HG02981 (cell line): ENCODE data around the gene PRLR.
"Not testable (repeated sequence)": the region's sequence is repeated elsewhere in the genome, so short reads cannot be mapped to it uniquely, and the experiment has no call there.

Experiments used
- ATAC-seq: cut with Tn5 transposase; IDR thresholded peaks from one replicate; pipeline ENCODE4 v1.9.1; 2021; ENCODE audit warnings: mild to moderate bottlenecking, moderate library complexity; ENCODE audit not compliant: unreplicated experiment

Gene PRLR

DNA sequence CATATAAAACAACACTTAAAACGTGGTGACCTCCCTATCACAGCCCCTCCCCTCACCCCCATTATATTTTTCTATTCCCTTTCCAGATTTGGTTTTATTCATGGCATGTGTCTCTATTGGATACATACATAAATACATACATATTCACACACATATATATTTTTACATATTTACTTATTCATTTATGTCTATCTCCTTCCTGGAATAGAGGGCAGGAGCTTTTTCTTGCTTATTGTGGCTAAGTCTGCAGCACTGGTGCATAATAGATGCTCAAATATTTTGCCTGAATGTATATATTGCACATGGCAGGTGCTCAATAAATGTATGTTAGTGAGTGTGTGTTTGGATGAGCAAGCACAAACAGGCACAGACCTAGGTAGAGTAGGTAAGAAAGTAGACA, 185.0 kb downstream of the PRLR start:
- no peak for ATAC-seq

GRCh38 chr5:35044649-35045048, 185.6 kb downstream of the PRLR start:
- ATAC-seq = no peak

DNA sequence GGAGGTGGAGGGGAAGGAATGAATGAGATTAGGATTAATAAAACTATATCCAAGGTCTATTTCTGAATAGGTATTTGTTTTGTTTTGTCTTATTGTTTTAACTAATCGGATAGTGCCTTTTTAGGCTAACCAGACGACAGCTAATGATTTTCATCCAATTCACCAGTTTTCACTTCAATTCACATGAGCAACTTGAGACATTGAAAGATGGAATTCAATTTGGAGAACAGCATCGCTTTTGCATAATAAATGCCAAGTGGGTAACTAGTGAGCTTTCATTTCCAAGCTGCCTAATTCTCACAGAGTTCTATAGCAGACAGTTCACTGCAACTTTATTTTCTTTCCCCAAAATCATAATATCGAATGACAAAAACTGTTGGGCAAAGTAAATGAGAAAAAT, 187.5 kb downstream of the PRLR start:
- ATAC-seq = no peak

DNA sequence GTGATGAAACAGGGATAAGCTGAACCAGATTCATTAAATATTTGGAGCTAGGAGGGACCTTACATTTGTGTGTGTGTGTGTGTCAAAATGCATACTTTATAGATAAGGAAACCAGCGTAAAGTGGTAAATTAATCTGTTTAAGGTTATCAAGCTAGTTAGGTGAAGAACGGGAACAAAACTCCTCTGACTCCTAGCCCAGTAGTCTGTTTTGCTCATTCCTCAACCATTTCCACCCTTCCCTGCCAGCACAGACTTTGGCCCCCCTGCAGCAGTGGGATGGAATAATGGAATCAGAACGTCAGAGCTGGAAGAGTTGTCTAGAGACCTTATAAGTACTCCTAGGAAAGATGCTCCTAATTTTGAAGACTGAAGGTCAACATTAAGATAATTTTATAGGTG, 189.0 kb downstream of the PRLR start:
- no peak for ATAC-seq

- ATAC-seq = no peak
Observed at GRCh38 chr5:35038891-35039290, 191.4 kb downstream of the PRLR start.

- ATAC-seq = no peak
Observed at GRCh38 chr5:35036536-35036935, 193.8 kb downstream of the PRLR start.

- ATAC-seq = not testable (repeated sequence)
Observed at GRCh38 chr5:35035929-35036328, 194.4 kb downstream of the PRLR start.

DNA sequence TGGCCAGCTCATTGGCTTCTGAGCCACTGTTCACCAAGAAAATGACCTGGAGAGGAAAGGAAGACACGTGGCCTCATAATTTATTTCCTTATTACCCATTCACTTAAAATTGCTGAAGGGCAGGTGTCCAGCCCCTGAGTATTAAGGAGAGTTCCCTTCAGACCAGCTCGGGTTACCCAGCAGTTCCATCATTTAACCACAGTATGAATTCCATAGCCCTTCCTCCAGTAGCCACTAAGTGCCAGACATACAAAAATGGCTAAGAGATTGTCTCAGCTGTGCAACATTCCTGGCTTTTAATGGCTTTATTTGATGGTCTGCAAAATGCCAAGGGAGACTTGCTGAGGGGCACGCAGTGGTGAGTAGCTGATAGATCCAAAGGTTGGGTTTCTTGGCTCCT, 195.0 kb downstream of the PRLR start:
- no peak for ATAC-seq

GRCh38 chr5:35032356-35032755, 197.9 kb downstream of the PRLR start:
- no peak for ATAC-seq

GRCh38 chr5:35031276-35031675, 199.0 kb downstream of the PRLR start:
- ATAC-seq = no peak

DNA sequence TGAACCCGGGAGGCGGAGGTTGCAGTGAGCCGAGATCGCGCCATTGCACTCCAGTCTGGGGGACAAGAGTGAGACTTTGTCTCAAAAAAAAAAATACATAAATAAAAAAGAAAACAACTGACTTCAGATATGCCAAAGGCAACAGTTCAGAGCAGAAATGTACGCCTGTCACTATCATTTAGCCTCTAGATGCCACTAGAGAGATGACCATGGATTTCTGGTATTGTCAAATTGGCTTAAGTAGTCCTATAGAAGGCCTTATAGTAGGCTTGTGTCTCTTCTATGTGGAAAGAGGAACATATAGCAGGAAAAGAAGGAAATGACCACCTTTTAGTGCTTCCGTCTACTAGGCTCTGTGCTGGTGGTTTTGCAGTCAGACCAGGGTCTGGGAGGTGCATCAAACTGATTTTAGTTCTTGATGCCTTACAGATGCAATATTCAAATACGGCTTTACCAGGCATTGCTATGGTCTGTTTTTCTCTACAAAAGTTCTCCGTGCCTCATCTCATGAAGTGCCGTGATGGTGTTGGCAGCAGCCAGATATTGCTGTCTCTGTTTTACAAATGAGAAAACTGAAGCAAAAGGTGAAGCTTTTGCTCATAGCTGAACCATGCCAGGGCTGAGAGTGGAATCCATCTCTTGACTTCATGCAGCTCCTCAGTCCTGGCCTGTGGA, 199.7 kb downstream of the PRLR start:
- ATAC-seq = no peak

GRCh38 chr5:35029333-35029732, 201.0 kb downstream of the PRLR start:
- no peak for ATAC-seq

DNA sequence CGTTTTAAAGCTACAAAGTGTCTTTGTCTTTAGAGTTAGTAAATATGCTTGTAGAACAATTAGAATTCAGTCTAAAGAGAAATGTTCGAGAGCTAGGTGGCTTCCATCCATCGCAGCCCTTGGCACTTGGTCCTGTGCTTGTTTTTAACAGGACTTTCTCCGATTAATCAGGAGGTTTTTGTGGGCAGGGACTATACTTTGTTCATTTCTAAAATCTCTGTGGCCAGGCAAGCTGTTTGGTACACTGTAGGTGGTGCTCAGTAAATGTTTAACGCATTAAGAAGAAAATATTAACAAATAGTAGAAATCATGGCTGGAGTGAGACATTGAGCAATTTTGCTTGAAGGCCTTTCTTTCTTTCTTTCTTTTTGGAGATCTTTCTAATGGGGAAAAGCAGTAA, 203.3 kb downstream of the PRLR start:
- ATAC-seq = no peak

- no peak for ATAC-seq
Observed at GRCh38 chr5:35026280-35026840, 203.9 kb downstream of the PRLR start.

DNA sequence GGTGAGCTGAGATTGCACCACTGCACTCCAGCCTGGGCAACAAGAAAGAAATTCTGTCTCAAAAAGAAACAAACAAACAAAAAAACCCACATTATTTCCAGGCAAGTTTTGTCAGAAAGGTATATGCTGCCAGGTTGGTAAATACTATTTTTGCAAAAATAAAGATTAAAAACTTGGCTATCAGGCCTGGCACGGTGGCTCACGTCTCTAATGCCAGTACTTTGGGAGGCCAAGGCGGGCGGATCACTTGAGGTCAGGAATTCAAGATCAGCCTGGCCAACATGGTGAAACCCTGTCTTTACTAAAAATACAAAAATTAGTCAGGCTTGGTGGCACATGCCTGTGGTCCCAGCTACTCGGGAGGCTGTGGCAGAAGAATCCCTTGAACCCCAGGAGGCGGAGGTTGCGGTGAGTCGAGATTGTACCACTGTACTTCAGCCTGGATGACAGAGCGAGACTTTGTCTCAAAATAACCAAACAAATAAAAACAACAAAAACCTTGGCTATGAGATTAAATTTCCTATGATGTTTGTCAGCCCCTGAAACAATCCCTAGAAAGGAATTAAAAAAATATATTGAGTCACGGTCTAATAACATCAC, 205.3 kb downstream of the PRLR start:
- no peak for ATAC-seq

DNA sequence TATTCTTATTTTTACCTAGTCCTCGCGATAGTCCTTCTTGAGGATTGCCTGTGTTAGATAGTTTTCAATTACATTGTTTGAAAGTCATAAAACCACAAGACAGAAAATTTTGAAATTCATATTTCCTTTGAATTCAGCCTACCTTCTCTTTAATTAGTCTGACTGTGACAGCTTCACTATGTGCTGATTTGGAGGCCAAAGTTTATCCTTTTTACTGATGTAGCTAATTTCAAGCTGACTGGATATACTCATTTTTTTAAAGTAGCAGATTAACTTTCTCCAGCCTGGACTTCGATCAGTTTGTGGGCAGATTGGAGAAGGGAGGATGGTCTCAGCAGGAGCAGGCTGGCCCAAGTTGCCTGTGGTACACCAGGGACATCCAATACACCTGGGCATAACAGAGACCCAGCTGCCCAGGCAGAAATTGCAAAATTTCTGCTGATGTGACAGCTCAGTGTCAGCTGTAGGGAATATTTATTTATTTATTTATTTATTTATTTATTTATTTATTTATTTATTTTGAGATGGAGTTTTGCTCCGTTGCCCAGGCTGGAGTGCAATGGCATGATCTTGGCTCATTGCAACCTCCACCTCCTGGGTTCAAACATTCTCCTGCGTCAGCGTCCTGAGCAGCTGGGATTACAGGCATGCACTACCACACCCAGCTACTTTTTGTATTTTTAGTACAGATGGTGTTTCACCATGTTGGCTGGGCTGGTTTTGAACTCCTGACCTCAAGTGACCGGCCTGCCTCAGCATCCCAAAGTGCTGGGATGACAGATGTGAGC, 206.7 kb downstream of the PRLR start:
- no peak for ATAC-seq

DNA sequence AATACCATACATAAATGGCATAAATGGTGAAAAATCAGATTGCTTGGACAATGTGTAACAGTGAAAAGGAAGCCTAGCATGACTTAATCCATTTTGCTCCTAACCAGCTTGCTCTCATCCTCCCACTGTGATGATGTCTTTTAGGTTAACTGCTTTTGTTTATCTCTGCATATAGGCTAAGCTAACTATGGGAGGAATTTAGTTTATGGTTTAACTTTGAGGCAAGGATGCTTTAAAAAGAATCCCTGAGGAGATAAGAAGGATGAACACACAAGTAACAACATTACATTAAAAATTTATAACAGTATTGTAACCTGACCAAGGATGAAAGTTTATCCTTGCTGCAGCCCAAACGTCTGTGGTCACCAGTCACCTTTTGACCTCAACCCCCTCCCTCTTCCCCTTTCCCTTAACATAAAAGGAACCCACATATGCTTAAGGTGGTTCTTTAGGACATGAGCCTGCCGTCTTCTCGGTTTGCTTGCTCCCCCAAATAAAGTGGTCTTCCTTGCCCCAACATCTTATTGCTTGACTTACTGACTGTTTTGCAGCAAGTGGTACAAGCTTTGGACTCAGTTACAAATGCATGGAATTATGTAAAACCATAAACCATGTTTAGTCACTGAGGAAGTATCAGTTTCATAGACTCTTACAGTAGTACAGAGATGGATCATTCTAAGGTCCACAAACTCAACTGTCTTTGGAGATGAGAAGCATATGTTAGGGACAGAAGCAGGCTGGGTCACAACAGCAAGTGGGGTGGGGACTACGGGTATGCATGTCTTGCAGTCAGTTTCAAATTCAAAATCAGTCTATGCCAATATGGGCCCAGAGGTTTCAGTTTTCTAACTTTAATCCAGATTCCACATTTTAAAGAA, 213.9 kb downstream of the PRLR start:
- peak; percentile 94 for ATAC-seq

GRCh38 chr5:35015063-35015462, 215.2 kb downstream of the PRLR start:
- ATAC-seq = no peak

DNA sequence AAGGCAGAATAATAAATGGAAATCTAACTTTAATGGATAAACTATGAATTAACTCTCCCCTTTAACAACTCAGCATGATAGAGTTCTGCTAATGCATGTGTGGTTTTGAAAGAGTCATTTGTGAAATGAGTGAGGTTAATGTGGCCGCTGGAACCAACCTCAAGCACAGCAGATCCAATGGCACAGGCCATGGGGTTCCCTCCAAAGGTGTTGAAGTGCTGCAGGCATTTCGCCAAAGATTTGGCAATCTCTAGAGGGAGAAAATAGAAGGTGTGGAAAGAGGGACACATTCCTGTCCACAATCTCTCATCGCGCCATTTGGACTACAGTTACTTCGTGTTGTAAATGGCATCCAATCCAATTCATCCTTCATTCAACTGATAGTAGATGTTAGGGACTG, 217.5 kb downstream of the PRLR start:
- ATAC-seq = no peak

DNA sequence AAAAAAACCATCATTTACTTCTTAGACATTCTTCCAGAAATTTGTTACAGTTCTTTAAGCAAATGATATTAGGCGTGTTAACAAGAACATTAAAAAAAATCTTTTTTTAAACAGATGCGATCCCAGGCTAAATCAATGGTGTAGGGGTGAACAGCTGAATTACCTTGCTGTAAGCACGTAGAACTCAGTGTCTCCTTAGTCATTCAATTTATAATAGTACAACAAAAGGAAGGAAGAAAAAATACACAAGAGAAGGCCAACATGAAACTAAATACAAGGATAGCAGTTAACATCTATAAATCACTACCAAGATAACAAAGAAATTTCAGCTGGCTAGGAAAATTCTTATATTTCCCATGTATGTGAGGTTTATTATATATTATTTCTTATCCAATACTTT, 217.9 kb downstream of the PRLR start:
- ATAC-seq = no peak

DNA sequence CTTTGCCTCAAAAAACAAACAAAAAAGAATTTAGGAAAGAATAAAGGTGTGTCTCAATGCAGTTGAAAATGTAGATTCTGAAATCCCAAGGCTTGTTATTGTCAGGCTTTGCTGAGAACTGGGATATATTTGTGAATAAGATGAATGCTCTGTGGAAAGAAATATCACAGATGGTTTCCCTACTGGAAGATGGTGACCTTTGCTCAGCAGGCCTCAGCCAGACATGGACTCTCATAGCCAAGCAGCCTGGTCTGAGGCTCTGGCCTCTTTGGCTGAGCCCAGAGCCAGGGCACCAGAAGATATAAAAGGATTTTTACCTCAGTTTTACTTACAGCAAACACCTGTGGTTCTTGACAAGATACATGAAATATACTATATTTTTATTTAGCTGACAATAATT, 219.6 kb downstream of the PRLR start:
- no peak for ATAC-seq
